ENCODE measurements around the gene CLCNKB.

The CLCNKB gene

DNA sequence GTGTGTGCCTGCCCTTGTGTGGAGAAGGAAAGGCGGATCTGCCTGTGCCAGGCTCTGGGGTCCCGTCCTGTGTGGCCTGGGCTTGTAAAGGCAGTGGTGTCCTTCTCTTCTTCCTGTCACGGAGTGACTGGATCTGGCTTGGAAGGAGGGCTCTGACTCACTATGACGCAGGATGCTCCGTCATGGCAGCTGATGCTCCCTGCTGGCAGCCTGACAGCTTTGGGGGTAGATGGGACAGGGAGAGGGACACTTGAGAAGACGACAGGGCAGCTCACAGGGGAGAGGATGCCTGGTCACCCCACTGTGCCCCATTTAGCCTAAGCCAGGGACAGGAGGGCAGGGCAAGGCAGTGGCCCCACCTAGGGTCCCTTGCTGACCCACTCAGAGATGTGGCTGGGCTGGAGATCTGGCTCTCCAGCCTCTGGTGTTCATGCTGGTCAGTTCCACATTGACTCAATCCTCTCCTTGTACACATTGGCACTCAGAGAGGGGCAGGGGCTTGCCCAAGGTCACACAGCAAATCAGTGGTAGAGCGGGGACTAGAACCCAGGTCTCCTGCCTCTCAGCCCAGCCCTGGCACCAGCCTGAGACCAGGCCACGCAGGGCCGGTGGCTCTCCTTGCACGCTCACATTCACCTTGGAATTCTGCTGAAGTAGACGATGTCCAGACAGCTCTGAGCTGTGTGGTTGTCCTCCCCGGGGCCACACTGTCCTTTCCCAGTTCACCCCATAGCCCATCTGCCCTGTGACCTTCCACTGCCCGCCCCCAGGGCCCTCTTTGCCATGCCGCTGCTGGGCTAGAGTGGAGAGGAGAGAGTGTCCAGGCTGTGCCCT is 32.7 kb downstream of the CLCNKB start:
- DNase-seq (ENCODE audit: low spot score), result no peak

- no peak for DNase-seq (ENCODE audit: low spot score)
Measured at GRCh38 chr1:16076865-16077238, 33.3 kb downstream of the CLCNKB start.

DNA sequence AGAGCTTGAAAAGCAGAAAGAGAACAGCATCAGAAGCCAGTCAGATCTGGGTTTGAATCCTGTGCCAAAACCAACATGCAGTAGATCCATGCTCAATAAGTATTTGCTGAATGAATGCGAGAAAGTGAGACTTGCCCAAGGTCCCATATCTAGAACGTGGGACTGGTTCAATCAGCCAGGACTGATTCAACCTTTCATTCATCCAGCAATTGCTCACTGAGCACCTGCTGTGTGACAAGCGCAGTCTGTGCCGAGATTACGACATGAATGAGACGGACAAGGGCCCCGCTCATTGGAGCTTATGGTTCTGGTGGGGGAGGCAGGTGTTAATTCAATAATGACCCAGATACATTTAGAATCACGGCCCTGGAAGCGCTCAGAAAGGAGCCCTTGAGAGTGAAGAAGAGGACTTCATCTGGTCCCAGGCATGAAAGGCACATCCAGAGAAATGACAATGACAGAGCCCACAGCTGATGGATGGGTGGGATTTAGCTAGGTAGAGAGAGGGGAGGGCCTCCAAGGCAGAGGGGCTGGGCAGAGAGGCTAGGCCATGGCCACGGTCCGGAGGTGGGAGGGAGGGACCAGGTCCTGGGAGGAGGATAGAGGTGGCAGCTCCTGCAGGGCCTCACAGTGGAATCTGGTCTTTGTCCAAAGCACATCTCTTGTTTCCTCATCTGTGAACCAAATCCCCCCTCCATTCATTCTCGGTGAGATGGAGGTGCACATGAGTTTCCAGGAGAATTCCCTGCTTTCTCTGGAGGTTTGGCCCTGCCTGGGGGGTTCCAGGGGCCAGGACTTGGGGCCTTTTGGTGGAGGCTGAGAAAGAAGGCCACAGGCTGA is 34.0 kb downstream of the CLCNKB start:
- DNase-seq (ENCODE audit: low spot score), result peak; percentile 64

GRCh38 chr1:16078925-16079656 is 35.5 kb downstream of the CLCNKB start:
- peak; percentile 88 for DNase-seq (ENCODE audit: low spot score)

DNA sequence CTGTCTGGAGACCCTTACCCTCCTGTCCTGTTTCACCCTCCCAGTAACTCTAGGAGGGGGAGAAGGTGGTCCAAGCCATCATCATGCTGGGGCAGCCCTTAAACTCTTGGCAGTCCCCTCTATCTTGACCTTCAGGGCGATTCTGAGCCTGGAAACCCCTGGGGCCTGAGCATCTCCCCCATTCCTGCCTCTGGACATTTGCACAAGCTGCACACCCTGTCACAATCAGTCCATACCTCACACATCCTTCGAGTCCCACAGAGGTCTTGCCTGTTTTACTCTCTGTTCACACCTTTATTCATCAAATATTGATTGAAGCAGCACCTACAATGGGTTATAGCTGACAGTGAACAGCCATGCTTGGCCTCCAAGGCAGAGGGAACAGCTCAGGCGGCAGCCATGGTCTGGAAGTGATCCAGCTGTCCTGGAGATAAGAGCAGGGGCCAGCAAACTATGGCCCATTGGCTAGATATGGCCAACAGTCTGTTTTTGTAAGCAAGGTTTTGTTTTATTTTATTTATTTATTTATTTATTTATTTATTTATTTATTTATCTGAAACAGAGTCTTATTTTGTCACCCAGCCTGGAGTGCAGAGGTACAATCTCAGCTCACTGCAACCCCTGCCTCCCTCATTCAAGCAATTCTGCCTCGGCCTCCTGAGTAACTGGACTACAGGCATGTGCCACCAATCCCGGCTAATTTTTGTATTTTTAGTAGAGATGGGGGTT is 37.0 kb downstream of the CLCNKB start:
- DNase-seq (ENCODE audit: low spot score), result no peak

DNA sequence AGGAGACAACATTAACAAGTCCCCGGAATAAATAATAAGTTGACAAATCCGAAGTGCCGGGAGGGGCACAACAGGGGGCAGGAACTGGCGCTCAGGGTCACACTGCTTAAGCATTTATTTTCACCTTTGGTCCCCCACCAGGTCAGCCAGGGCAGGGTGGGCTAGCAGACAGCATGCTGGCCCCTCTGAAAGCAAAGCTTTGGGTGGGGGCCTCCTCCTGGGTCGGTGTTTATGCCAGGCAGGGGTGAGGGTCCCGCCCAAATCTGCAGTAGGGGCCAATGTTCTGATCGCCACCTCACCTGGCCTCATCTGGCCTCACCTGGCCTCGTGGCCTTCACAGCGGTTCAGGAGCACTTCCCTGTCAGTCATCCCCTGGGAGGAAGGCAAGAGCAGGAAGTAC is 38.1 kb downstream of the CLCNKB start:
- DNase-seq (ENCODE audit: low spot score), result no peak

DNA sequence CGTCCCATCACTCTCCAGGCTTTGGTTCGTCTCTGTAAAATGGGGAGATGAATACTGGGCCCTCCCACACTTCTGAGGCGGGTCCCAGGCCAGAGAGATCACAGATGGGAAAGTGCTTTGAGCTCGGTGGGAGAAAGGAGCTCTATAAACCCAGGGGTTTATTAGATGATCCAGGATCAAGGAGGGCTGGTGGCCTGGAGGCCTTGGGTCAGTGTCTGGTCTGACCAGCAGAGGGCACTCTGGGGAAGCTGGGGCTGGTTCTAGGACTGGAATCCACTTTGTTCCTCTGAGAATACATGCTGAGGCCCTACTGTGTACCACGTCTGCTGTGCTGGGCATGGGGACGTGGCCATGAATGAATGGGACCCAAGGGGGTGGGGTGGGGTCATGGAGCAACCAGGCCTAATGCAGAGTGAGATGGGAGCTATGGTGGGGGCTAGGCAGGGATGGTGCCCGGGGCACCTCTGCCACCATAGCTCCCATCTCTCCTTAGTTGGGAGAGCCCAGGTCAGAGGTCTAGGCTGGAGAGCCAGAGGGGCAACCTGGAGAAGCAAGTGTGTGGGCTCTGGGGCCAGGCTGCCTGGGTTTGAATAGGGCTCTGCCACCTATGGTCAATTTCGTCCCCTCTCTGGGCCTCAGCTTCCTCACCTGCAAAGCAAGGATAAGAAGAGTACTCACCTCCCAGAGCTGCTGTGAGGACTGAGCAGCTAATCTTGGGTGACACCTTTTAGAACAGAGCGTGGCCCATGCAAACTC is 38.9 kb downstream of the CLCNKB start:
- DNase-seq (ENCODE audit: low spot score), result peak; percentile 42

DNA sequence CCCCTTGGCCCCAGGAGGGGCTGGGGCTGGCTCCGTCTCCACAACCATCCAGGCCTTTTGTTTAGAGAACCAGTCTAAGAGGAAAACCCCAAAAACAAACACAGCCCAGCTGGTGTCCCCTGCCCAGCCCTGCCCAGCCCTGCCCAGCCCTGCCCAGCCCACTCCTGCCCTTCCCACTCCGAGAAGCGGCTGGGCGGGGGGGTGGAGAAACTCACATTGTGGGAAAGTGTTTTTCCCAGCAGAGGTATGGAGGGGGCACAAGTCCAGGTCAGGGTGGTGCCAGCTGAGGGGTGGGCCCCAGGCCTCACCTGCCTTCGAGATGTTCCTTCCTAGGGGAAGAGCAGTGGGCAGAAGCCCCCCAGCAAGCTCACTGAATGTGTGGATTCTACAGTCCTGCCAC is 39.9 kb downstream of the CLCNKB start:
- no peak for DNase-seq (ENCODE audit: low spot score)

- DNase-seq (ENCODE audit: low spot score), result no peak
Measured at GRCh38 chr1:16085522-16085921, 41.9 kb downstream of the CLCNKB start.

DNA sequence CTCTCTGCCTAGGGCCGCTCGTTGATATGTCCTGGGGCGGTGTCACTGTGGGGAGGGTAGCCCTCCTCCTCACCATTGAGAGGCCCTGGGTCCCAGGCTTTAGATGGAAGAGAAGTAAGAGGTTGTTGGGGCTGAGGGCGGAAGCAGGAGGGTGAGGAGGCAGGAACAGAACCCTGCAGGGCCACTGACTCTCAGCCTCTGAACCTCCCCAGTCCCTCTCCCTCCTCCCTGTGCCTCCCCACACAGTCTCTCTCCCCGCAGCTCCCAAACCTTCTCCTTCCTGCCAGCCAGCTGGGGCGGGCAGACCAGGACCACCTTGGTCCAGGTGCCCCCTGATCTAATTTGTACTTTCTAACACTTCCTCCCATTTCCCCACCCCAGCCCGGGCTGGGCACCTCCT is 44.2 kb downstream of the CLCNKB start:
- no peak for DNase-seq (ENCODE audit: low spot score)

- DNase-seq (ENCODE audit: low spot score), result no peak
Measured at GRCh38 chr1:16088351-16088911, 44.8 kb downstream of the CLCNKB start.

DNA sequence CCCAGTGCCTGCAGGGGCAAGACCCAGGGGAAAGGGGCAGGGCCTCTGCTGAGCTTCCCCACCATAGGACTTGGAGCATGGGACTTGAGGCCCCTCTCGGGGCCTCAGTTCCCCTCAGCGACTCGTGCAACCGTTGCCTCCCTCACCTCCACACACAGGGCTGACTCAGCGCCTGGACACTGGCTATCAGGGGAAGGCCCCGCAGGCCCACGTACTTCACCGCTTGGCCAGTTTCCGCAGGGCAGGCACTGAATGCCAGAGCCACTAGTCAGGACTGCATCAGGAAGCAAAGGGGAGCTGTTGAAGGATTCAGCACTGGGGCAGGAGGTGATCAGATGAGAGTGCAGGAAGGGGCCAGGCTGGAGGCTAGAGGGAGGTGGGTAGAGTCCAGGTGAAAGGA is 45.4 kb downstream of the CLCNKB start:
- no peak for DNase-seq (ENCODE audit: low spot score)

DNA sequence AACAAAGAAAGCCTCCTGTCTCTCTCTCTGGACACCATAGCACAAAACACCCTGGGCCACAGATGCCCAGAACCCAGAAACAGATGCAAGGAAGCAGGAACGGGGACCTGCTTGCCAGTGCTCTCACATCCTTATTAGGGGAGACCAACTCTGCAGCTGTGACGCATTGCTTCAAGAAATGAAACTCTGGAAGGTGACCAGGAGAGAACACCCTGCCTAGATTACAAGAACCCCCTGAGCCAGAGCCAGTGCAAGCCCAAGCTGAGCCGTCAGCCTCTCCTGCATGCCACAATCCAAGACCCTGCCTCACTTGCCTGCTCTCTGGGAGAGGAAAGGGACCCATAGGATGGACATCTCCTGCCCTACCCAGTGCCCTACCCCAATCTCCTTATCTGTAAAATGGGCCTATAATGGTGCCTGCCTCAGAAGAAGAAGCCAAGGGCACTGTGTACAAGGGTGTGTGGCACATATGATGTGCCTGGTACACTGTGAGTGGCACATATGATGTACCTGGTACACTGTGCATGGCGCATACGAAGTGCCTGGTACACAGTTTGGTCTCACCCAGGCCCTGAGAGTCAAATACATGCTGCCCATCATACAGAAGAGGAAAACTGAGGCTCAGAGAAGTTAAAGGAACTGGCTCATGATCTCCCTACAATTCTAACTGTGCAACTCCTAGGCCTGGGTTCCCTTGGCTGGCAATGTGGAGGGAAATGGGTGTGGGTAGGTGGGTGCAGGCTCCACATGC is 46.7 kb downstream of the CLCNKB start:
- DNase-seq (ENCODE audit: low spot score), result no peak

DNA sequence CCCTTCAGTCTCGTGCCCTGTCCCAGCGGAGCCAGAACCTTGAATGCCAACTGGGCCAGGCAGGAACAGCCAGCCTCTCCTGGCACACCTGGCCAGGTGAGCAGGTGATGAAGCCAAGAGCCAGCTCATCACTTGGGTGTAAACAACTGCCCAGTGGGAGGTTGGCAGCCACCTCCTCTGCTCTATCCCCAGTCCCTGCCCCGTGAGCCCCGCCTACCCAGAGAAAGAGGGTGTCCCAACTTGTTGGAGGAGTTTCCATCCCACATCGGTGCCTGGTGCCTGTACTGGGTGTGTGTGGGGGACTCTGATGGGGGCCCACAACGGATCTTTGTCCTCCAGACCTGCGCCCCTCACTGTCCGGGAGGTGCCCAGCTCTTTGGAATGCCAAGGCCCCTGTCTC is 47.7 kb downstream of the CLCNKB start:
- DNase-seq (ENCODE audit: low spot score), result no peak

DNA sequence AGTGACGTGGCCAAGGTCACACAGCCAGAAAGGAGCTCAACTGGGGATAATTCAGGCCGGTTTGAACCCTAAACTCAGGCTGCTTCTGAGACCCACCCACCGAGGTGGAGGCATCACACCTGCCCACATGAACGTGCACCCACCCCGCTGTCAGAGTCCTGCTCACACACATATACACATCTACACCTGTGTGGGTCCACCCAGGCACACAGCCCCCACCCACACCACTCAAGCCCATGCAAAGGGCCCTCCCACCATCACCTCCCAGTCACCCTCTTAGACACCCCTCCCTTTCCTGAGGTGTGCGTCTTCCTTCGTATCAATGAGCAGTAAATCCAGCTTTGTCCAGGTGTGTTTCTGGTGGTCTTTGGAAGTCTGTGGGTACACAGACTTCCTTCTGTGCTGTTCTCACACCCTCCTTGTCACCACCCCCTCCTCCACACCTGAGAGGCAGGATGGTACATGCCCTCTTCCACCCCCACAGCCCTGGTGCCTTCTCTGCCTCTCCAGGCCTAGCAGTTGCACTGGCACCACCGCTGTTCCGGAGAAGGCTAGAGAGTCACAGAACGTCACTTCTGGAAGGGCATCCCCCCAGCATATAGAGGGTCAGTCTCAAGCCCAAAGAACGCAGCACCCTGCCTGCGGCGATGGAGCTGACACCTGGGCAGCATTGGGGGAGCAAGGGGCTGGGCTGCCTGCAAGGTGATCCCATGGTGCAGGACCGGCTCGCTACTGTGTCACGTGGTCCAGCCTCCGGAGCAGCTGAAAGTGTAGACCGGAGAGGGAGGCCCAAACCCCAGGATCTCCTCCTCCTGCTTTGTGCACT is 48.7 kb downstream of the CLCNKB start:
- no peak for DNase-seq (ENCODE audit: low spot score)

- DNase-seq (ENCODE audit: low spot score), result no peak
Measured at GRCh38 chr1:16092923-16093511, 49.4 kb downstream of the CLCNKB start.

DNA sequence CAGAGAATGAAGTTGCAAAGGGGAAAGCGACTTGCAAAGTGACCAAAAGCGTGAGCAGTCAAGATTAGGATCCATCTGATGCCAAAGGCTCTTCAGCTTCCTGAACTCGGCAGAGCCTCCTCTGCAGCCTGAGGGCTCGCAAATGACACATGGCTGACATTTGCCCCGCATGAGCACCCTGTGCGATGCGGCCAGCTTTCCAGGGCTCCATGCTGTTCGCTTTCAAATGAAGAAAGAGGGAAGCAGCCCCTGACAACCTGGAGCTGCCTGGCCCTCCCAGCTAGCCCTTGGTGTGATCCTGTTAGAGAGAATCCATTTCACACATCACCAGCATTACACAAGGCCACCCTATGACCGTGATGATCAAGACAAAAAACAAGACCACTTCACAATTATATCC is 50.0 kb downstream of the CLCNKB start:
- DNase-seq (ENCODE audit: low spot score), result no peak

- DNase-seq (ENCODE audit: low spot score), result no peak
Measured at GRCh38 chr1:16094453-16095158, 51.0 kb downstream of the CLCNKB start.
